PC-3 (cell line): ENCODE measurements around the gene TSNAXIP1. TPM values are rescaled to one million over a fixed set of nuclear protein-coding genes. Genes with fewer than 3 reads are reported as not detected.
A peak's percentile ranks its signal among the peaks of the same experiment; 100 is the strongest.

Experiments used
- ATAC-seq: fragments of 200-7000 bp; cut with Tn5 transposase; 2 replicates; pipeline ENCODE4 v1.9.1; 2020; ENCODE audit warnings: mild to moderate bottlenecking, moderate library complexity
- BruUV-seq: library from RNA; stranded (reverse); fragments of 400-500 nt; replicated peaks from 2 replicates; lab custom pipeline; 2021; lab: Mats Ljungman, UMichigan
- CTCF ChIA-PET: fragments of 300-600 bp; sonication (Branson Sonifier 250); formaldehyde crosslinking; loops from one replicate; lab custom pipeline; 2022; ENCODE audit warnings: antibody characterized with exemption; lab: Charles Lee
- POLR2A ChIA-PET: fragments of 300-600 bp; sonication (Branson Sonifier 250); formaldehyde crosslinking; loops from one replicate; lab custom pipeline; 2022; ENCODE audit warnings: antibody characterized with exemption; ENCODE audit not compliant: unreplicated experiment; lab: Charles Lee
- DNase-seq: peaks from one replicate; pipeline ENCODE4 v3.0.0-alpha.2; 2015
- H2AFZ ChIP-seq: fragments of 300-600 bp; sonication (generic); 2 replicates; pipeline ENCODE4 v1.6.0; 2016; ENCODE audit warnings: antibody characterized with exemption, low read length
- H3F3A ChIP-seq: fragments of 300-600 bp; sonication (generic); one replicate; pipeline ENCODE4 v1.6.0; 2017; ENCODE audit warnings: antibody characterized with exemption, low read length, control low read depth, mild to moderate bottlenecking; ENCODE audit not compliant: unreplicated experiment
- H3K27ac ChIP-seq: fragments of 300-600 bp; sonication (generic); 2 replicates; pipeline ENCODE4 v1.5.1; 2016; ENCODE audit warnings: mild to moderate bottlenecking, low read length
- H3K27me3 ChIP-seq: fragments of 300-600 bp; sonication (generic); 2 replicates; pipeline ENCODE4 v1.6.1; 2016; ENCODE audit warnings: low read length, mixed read lengths
- H3K36me3 ChIP-seq: fragments of 300-600 bp; sonication (generic); 2 replicates; pipeline ENCODE4 v1.6.1; 2016; ENCODE audit warnings: low read depth, mixed run types, low read length, mixed read lengths
- H3K4me1 ChIP-seq: fragments of 300-600 bp; sonication (generic); 2 replicates; pipeline ENCODE4 v1.5.1; 2016; ENCODE audit warnings: low read length; ENCODE audit not compliant: insufficient read depth
- H3K4me2 ChIP-seq: fragments of 300-600 bp; sonication (generic); 2 replicates; pipeline ENCODE4 v1.6.0; 2016; ENCODE audit warnings: low read length
- H3K4me3 ChIP-seq: fragments of 300-600 bp; sonication (generic); 2 replicates; pipeline ENCODE4 v1.5.1; 2016; ENCODE audit warnings: mild to moderate bottlenecking, low read length, mixed read lengths
- H3K79me2 ChIP-seq: fragments of 300-600 bp; sonication (generic); 2 replicates; pipeline ENCODE4 v1.6.1; 2017; ENCODE audit warnings: low read length, mixed read lengths
- H3K9ac ChIP-seq: fragments of 300-600 bp; sonication (generic); 2 replicates; pipeline ENCODE4 v1.6.0; 2016; ENCODE audit warnings: mild to moderate bottlenecking, low read length
- H3K9me2 ChIP-seq: fragments of 300-600 bp; sonication (generic); replicated peaks from 2 replicates; pipeline ENCODE4 v1.6.1; 2016; ENCODE audit warnings: mixed run types, low read length, mixed read lengths
- H3K9me3 ChIP-seq: fragments of 300-600 bp; sonication (generic); 2 replicates; pipeline ENCODE4 v1.6.1; 2016; ENCODE audit warnings: low read length, mixed read lengths
- H4K20me1 ChIP-seq: fragments of 300-600 bp; sonication (generic); 2 replicates; pipeline ENCODE4 v1.6.1; 2016; ENCODE audit warnings: low read length, mixed read lengths
- EZH2 ChIP-seq: fragments of 300-600 bp; sonication (generic); IDR thresholded peaks from one replicate; pipeline ENCODE4 v1.6.1; 2017; ENCODE audit warnings: antibody characterized with exemption, mild to moderate bottlenecking, low read length; ENCODE audit not compliant: unreplicated experiment
- EZH2phosphoT487 ChIP-seq: fragments of 300-600 bp; sonication (generic); IDR thresholded peaks from 2 replicates; pipeline ENCODE4 v1.6.1; 2018; ENCODE audit warnings: mild to moderate bottlenecking, antibody characterized with exemption, low read length, borderline replicate concordance
- intact Hi-C: fragments of 100-400 bp; cut with micrococcal nuclease; formaldehyde crosslinking; loops from 2 replicates; pipeline ENCODE4 v1.9.0; 2023
- total RNA-seq: library from RNA; depleted of rRNA; stranded (reverse); fragments of >200 nt; gene quantifications from 2 replicates; pipeline ENCODE4 v1.2.3, GENCODE V29; 2014
- TF ChIP-seq, protein P1 (sequence below): fragments of 300-600 bp; sonication (generic); conservative IDR thresholded peaks from 2 replicates; pipeline ENCODE4 v1.5.1; 2017; ENCODE audit warnings: antibody characterized with exemption, low read depth, mild to moderate bottlenecking, low read length

Gene TSNAXIP1
- total RNA-seq, 1 experiment from 2014 or later: 0.44 TPM

DNA sequence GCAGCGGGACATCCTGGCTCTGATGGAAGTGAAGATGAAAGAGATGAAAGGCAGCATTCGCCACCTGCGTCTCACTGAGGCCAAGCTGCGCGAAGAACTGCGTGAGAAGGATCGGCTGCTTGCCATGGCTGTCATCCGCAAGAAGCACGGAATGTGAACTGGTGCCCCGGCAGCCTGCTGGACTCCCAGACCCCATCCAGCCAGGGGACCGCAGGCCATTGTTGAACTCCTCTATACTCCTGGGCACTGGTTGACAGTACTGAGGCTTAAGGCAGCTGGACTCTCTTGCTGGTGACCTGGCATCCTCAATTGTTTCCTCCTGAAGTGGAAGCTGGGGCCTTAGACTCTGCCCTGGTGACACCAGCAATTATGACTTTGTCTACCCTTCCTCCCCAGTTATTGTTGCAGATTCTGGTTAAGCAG, 36.7 kb downstream of the TSNAXIP1 start:
- ATAC-seq (no peak), DNase-seq (peak; percentile 4)
- H3K36me3 ChIP-seq: no peaks in the 10 kb centered on the region
- peaks cover 38% of the 10 kb centered on the region for H3K4me1 ChIP-seq
- no peaks in the 10 kb centered on the region for H3F3A ChIP-seq
- H3K4me3 ChIP-seq: peak overlapping the region; percentile 89
- H3K9me3 ChIP-seq: no peaks in the 10 kb centered on the region
- no peak for TF ChIP-seq EZH2phosphoT487
- no peak for TF ChIP-seq EZH2
- TF ChIP-seq, protein P1, sequence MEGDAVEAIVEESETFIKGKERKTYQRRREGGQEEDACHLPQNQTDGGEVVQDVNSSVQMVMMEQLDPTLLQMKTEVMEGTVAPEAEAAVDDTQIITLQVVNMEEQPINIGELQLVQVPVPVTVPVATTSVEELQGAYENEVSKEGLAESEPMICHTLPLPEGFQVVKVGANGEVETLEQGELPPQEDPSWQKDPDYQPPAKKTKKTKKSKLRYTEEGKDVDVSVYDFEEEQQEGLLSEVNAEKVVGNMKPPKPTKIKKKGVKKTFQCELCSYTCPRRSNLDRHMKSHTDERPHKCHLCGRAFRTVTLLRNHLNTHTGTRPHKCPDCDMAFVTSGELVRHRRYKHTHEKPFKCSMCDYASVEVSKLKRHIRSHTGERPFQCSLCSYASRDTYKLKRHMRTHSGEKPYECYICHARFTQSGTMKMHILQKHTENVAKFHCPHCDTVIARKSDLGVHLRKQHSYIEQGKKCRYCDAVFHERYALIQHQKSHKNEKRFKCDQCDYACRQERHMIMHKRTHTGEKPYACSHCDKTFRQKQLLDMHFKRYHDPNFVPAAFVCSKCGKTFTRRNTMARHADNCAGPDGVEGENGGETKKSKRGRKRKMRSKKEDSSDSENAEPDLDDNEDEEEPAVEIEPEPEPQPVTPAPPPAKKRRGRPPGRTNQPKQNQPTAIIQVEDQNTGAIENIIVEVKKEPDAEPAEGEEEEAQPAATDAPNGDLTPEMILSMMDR: no peak
- H3K4me2 ChIP-seq: peak overlapping the region; percentile 90
- intact Hi-C loops: loop anchor here (5.0 kb wide), 1 partner anchor 84 kb away; no protein-coding TSS in a partner anchor
- BruUV-seq: TSS peak; percentile 12
- peaks cover 14% of the 10 kb centered on the region; the same call in 1 of the 2 replicates for H4K20me1 ChIP-seq
- H3K9ac ChIP-seq: peak overlapping the region; percentile 81
- CTCF ChIA-PET: interaction anchor here (0.6 kb wide), 1 partner anchor 14 kb away, joined by 4 read pairs; no protein-coding TSS in a partner anchor
- no peaks in the 10 kb centered on the region for H3K27me3 ChIP-seq
- no peak overlapping the region for H3K27ac ChIP-seq
- 0 out of 2 replicates have a peak overlapping the region, but pooled peaks have one; percentile 99 for H2AFZ ChIP-seq
- H3K79me2 ChIP-seq: peaks cover 53% of the 10 kb centered on the region
- H3K9me2 ChIP-seq: no peaks in the 10 kb centered on the region
- POLR2A ChIA-PET: no interaction called here

DNA sequence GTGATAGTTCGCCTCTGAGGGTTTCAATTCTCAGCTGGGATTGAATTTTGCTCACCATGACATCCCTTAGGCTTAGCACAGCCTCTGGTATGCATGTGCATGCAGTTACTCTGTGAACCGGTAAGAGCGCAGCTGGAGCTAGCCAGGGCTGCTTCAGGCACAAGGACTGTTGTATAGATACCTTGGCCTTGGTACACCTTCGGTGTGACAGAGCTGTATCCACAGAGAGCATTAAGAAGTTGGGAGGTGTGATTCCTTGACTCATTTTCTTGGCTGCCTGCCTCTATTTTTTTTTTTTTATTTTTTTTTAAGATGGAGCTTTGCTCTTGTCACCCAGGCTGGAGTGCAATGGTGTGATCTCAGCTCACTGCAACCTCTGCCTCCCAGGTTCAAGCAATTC, 37.8 kb downstream of the TSNAXIP1 start:
- H2AFZ ChIP-seq: no peak overlapping the region
- no peaks in the 10 kb centered on the region for H3K27me3 ChIP-seq
- no peaks in the 10 kb centered on the region for H3F3A ChIP-seq
- ATAC-seq (no peak), DNase-seq (peak; percentile 18)
- H3K4me3 ChIP-seq: peak overlapping the region; percentile 89
- H3K4me1 ChIP-seq: peaks cover 38% of the 10 kb centered on the region
- ChIA-PET POLR2A (interaction anchor here (0.6 kb wide), 1 partner anchor 398 kb away, joined by 5 read pairs; no protein-coding TSS in a partner anchor), CTCF (interaction anchor here (0.5 to 1.5 kb wide), 5 partner anchors 28 to 105 kb away, joined by 3 to 6 read pairs (median 5); no protein-coding TSS in a partner anchor)
- no peak for TF ChIP-seq EZH2
- no peak for TF ChIP-seq EZH2phosphoT487
- TF ChIP-seq, protein P1: no peak
- peaks cover 64% of the 10 kb centered on the region for H3K79me2 ChIP-seq
- H3K27ac ChIP-seq: no peak overlapping the region
- peaks cover 14% of the 10 kb centered on the region; the same call in 1 of the 2 replicates for H4K20me1 ChIP-seq
- H3K9me3 ChIP-seq: no peaks in the 10 kb centered on the region
- no peak overlapping the region for H3K9ac ChIP-seq
- no TSS peak for BruUV-seq
- intact Hi-C loops: loop anchor here (5.0 kb wide), 1 partner anchor 83 kb away; no protein-coding TSS in a partner anchor
- H3K36me3 ChIP-seq: no peaks in the 10 kb centered on the region
- no peaks in the 10 kb centered on the region for H3K9me2 ChIP-seq
- H3K4me2 ChIP-seq: peak overlapping the region; percentile 90
